Right lobe of liver (tissue), 6 donors: Measurements from ENCODE around the gene UBE2E1. TPM values are rescaled to one million over a fixed set of nuclear protein-coding genes. Genes with fewer than 3 reads are reported as not detected.

Source experiments
- ATAC-seq, 4 donors: fragments of 200-7000 bp; cut with Tn5 transposase; one replicate each; pipeline ENCODE4 v1.9.1; 2020; ENCODE audit warnings: mild to moderate bottlenecking in 4 of 4, moderate library complexity in 4 of 4
- DNase-seq, 3 donors: peaks; one replicate each; pipeline ENCODE4 v3.0.0-alpha.2; 2020
- H3K27ac ChIP-seq, 3 donors: fragments of 200-600 bp; one replicate each; pipeline ENCODE4 v1.8.0; 2022
- H3K27me3 ChIP-seq, 2 donors: fragments of 200-600 bp; one replicate each; pipeline ENCODE4 v1.8.0; 2022
- H3K36me3 ChIP-seq, 4 donors: fragments of 200-600 bp; sonication (generic) in 1 of 4; one replicate each; pipeline versions ENCODE4 v1.5.1 to v1.8.0; 2017 to 2022; ENCODE audit warnings: control low read depth in 1 of 4
- H3K4me1 ChIP-seq, 4 donors: fragments of 200-600 bp; sonication (generic) in 1 of 4; one replicate each; pipeline versions ENCODE4 v1.5.1 to v1.8.0; 2017 to 2022; ENCODE audit warnings: control low read depth in 1 of 4
- H3K4me3 ChIP-seq, 3 donors: fragments of 200-600 bp; one replicate each; pipeline ENCODE4 v1.8.0; 2022
- H3K9me3 ChIP-seq, 4 donors: fragments of 200-600 bp; sonication (generic) in 1 of 4; one replicate each; pipeline versions ENCODE4 v1.5.1 to v1.8.0; 2017 to 2022; ENCODE audit warnings: control low read depth in 1 of 4
- POLR2A ChIP-seq: fragments of 450-650 bp; IDR thresholded peaks from one replicate; pipeline ENCODE4 v1.6.1; 2017; ENCODE audit warnings: antibody characterized with exemption, mild to moderate bottlenecking
- WGBS: methylation state at CpG from one replicate; pipeline ENCODE4 v1.1.6; 2018; ENCODE audit warnings: low coverage, low lambda C conversion rate; ENCODE audit not compliant: insufficient coverage; ENCODE audit errors: missing lambda C conversion rate; 5-methylcytosine and 5-hydroxymethylcytosine counted together
- intact Hi-C, 2 donors: fragments of 100-400 bp; cut with DNase I; formaldehyde crosslinking; loops; one replicate each; pipeline versions ENCODE4 v1.11.2 to v1.14.1; 2022
- total RNA-seq, 6 experiments: library from RNA; depleted of rRNA in 2 of 6; stranded (reverse); fragments of >200 nt in 2 of 6; fragmentation: NEBNext Ultra II Directional in 3 of 6; extraction: Animal tissue kit (Norgen Biotek cat#: 25700) in 3 of 6; gene quantifications; one replicate each; pipeline versions ENCODE4 v1.1.0 to v1.2.4, GENCODE V29; 2016 to 2023
- TF ChIP-seq, protein P1 (sequence below), 4 donors: fragments of 200-600 bp in 3 of 4; fragments of 450-650 bp in 1 of 4; IDR thresholded peaks; one replicate each; pipeline versions ENCODE4 v1.5.1 to v1.8.0; 2016 to 2022; ENCODE audit warnings: antibody characterized with exemption in 4 of 4, mild to moderate bottlenecking in 2 of 4
- donor health status: DM: no; HTN: yes; CAD: no.
- donor health status: DM: no; HTN: no; CAD: no.
- donor health status: DM: no; HTN: no; CAD: no.
- donor health status: DM: no; HTN: yes; CAD: no.
- donor health status: DM: no; HTN: yes; CAD: no.

UBE2E1 gene
- total RNA-seq, 6 experiments from 2014 or later, result 20.8 to 40.4 (median 29.7) TPM

DNA sequence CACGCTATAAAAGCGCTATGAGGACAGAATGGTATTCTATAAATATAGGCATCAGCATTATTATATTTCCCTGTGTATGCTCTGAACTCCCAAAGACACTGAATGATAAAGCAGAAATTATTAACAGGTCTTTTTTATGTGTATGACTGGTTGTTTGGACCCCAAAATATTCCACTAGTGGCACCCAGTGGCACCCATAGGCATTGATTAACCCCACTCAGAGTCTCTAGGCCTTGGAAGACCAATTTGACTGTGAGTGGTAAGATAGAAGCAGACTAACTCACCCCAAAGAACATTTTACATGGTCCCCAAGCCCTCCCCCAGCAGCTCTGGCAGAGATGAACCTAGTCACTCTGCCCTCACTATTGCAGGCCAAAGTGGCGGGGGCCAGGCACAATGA lies 45.4 kb upstream of the UBE2E1 start:
- ATAC-seq, result no peak
- intact Hi-C loops, result no loop called here
- TF ChIP-seq, protein P1, sequence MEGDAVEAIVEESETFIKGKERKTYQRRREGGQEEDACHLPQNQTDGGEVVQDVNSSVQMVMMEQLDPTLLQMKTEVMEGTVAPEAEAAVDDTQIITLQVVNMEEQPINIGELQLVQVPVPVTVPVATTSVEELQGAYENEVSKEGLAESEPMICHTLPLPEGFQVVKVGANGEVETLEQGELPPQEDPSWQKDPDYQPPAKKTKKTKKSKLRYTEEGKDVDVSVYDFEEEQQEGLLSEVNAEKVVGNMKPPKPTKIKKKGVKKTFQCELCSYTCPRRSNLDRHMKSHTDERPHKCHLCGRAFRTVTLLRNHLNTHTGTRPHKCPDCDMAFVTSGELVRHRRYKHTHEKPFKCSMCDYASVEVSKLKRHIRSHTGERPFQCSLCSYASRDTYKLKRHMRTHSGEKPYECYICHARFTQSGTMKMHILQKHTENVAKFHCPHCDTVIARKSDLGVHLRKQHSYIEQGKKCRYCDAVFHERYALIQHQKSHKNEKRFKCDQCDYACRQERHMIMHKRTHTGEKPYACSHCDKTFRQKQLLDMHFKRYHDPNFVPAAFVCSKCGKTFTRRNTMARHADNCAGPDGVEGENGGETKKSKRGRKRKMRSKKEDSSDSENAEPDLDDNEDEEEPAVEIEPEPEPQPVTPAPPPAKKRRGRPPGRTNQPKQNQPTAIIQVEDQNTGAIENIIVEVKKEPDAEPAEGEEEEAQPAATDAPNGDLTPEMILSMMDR (IDR thresholded peaks at IDR 0.05), result no peak
- no peak for TF ChIP-seq POLR2A
- no peak for DNase-seq
- H3K36me3 ChIP-seq, result no peaks in the 10 kb centered on the region
- no peak overlapping the region for H3K27ac ChIP-seq
- no peaks in the 10 kb centered on the region for H3K9me3 ChIP-seq
- no peaks in the 10 kb centered on the region for H3K27me3 ChIP-seq
- WGBS, result 93% methylated on average over 3 of the region's 3 CpGs
- no peaks in the 10 kb centered on the region for H3K4me1 ChIP-seq
- no peak overlapping the region for H3K4me3 ChIP-seq

DNA sequence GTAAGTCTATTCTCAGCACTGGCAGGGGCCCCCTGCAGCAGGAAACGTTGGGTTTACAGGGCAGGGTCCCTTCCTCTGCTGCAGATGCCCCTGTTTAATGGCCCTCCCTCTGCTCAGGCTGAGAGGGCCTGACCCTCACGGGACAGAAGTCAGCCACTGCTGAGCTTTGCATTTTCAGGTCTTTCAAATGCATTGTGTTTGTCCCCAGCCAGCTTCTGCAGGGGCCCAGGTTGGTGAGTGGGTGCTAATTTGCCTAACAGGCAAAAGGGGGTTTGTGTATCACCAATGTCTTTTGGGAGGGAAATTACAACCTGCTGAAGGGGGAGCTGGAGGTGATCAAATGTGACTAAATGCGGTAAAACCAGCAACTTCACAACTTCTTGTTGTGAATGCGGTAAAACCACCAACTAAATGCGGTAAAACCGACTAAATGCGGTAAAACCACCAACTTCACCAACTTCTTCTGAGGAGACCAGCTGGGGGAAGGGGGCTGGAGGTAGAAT lies 44.8 kb upstream of the UBE2E1 start:
- Histone ChIP-seq H3K36me3 (no peaks in the 10 kb centered on the region), H3K27me3 (no peaks in the 10 kb centered on the region), H3K4me1 (no peaks in the 10 kb centered on the region), H3K4me3 (no peak overlapping the region), H3K9me3 (no peaks in the 10 kb centered on the region), H3K27ac (no peak overlapping the region)
- intact Hi-C loops, result no loop called here
- WGBS, result 49% methylated on average over 6 of the region's 7 CpGs
- no peak for ATAC-seq
- TF ChIP-seq POLR2A, result no peak
- TF ChIP-seq, protein P1 (IDR thresholded peaks at IDR 0.05), result no peak
- no peak for DNase-seq

DNA sequence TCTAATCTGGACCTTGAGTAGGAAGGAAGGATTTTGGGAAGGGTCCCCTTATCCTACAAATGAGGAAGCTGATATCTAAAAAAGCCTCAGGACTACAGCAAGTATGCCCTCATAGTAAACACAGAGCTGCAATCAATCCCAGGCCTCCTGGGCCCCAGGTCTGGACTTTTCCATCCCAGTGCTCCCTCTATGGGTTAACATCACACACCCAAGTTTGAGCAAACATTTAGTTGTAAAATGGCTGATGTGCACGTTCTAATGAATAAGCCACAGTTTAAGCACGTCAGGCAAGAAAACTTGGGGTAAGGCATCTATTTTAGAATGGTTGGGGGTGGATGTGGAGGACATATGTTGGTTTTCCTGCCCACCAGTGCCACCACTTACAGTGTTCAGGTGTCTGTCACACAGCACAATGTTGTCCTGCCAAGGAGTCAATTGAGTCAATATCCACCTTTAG lies 44.3 kb upstream of the UBE2E1 start:
- DNase-seq (no peak), ATAC-seq (peak in 3 of 4 donors; percentile 29 to 78 (median 57))
- no peaks in the 10 kb centered on the region for H3K36me3 ChIP-seq
- no peaks in the 10 kb centered on the region for H3K27me3 ChIP-seq
- intact Hi-C loops, result no loop called here
- WGBS, result no CpG with 5 or more reads among the region's 2 CpGs
- no peak overlapping the region for H3K4me3 ChIP-seq
- TF ChIP-seq, protein P1 (IDR thresholded peaks at IDR 0.05), result peak in 2 of 4 donors; percentile 14 to 15
- TF ChIP-seq POLR2A, result no peak
- no peak overlapping the region for H3K27ac ChIP-seq
- no peaks in the 10 kb centered on the region for H3K4me1 ChIP-seq
- no peaks in the 10 kb centered on the region for H3K9me3 ChIP-seq

DNA sequence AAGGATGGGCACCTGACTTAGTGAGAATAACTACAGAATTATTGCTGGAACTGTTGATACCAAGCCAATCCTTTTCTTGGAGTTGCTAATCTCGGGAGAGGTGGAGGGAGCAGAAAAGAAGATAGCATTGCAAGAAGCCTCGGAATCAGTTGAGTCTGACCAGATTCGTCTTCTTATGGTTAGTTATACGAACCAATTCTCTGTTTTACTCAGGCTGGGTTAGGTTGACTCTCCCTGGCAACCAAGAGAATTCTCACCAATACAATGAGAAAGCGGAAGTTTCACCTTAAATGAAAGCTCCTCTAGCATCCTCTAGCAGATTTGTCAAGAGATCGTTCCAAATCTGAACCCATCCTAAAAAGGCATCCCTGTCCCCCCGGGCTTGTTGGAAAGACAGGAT lies 43.5 kb upstream of the UBE2E1 start:
- no peak for ATAC-seq
- Histone ChIP-seq H3K4me3 (no peak overlapping the region), H3K9me3 (no peaks in the 10 kb centered on the region), H3K36me3 (no peaks in the 10 kb centered on the region), H3K27me3 (no peaks in the 10 kb centered on the region), H3K27ac (no peak overlapping the region), H3K4me1 (no peaks in the 10 kb centered on the region)
- TF ChIP-seq POLR2A, result no peak
- TF ChIP-seq, protein P1 (IDR thresholded peaks at IDR 0.05), result no peak
- intact Hi-C loops, result no loop called here
- 74% methylated on average over 5 of the region's 7 CpGs for WGBS
- no peak for DNase-seq
